MM.1S (cell line): ENCODE data around the gene SERPINA9.

Experiments used
- DNase-seq: peaks from one replicate; pipeline ENCODE4 v3.0.0-alpha.2; 2015
- H2AFZ ChIP-seq: fragments of 300-600 bp; sonication (generic); 2 replicates; pipeline ENCODE4 v1.6.0; 2016; ENCODE audit warnings: antibody characterized with exemption, low read length
- H3F3A ChIP-seq: fragments of 300-600 bp; sonication (generic); 2 replicates; pipeline ENCODE4 v1.6.1; 2016; ENCODE audit warnings: mild to moderate bottlenecking, antibody characterized with exemption, low read length, moderate library complexity, mixed read lengths; ENCODE audit not compliant: insufficient read depth
- H3K27ac ChIP-seq: fragments of 300-600 bp; sonication (generic); 2 replicates; pipeline ENCODE4 v1.5.1; 2016; ENCODE audit warnings: mild to moderate bottlenecking, low read length
- H3K27me3 ChIP-seq: fragments of 300-600 bp; sonication (generic); replicated peaks from 2 replicates; pipeline ENCODE4 v1.6.0; 2016; ENCODE audit warnings: low read length; ENCODE audit not compliant: insufficient read depth
- H3K36me3 ChIP-seq: fragments of 300-600 bp; sonication (generic); replicated peaks from 2 replicates; pipeline ENCODE4 v1.6.1; 2016; ENCODE audit warnings: mild to moderate bottlenecking, low read length, mixed read lengths; ENCODE audit not compliant: insufficient read depth
- H3K4me1 ChIP-seq: fragments of 300-600 bp; sonication (generic); 2 replicates; pipeline ENCODE4 v1.6.1; 2016; ENCODE audit warnings: low read length, mixed read lengths
- H3K4me2 ChIP-seq: fragments of 300-600 bp; sonication (generic); 2 replicates; pipeline ENCODE4 v1.6.0; 2016; ENCODE audit warnings: low read depth, low read length
- H3K4me3 ChIP-seq: fragments of 300-600 bp; sonication (generic); 2 replicates; pipeline ENCODE4 v1.5.1; 2016; ENCODE audit warnings: low read length, mixed read lengths
- H3K79me2 ChIP-seq: fragments of 300-600 bp; sonication (generic); 2 replicates; pipeline ENCODE4 v1.6.1; 2016; ENCODE audit warnings: mixed run types, low read length, mixed read lengths
- H3K9ac ChIP-seq: fragments of 300-600 bp; sonication (generic); 2 replicates; pipeline ENCODE4 v1.6.1; 2016; ENCODE audit warnings: low read length, mixed read lengths
- H3K9me2 ChIP-seq: fragments of 300-600 bp; sonication (generic); replicated peaks from 2 replicates; pipeline ENCODE4 v1.6.1; 2016; ENCODE audit warnings: mild to moderate bottlenecking, low read length, mixed read lengths; ENCODE audit not compliant: insufficient read depth
- H3K9me3 ChIP-seq: fragments of 300-600 bp; sonication (generic); replicated peaks from 2 replicates; pipeline ENCODE4 v1.6.1; 2016; ENCODE audit warnings: mild to moderate bottlenecking, low read length, mixed read lengths; ENCODE audit not compliant: insufficient read depth
- H4K20me1 ChIP-seq: fragments of 300-600 bp; sonication (generic); 2 replicates; pipeline ENCODE4 v1.6.1; 2016; ENCODE audit warnings: mild to moderate bottlenecking, low read length, moderate library complexity, mixed read lengths; ENCODE audit not compliant: insufficient read depth
- CTCF ChIP-seq: fragments of 300-600 bp; sonication (generic); IDR thresholded peaks from 2 replicates; pipeline ENCODE4 v1.5.1; 2016; ENCODE audit warnings: antibody characterized with exemption, low read length, mixed read lengths
- EZH2 ChIP-seq: fragments of 300-600 bp; sonication (generic); optimal IDR thresholded peaks from 2 replicates; pipeline ENCODE3; 2017; ENCODE audit warnings: low read depth, mild to moderate bottlenecking, antibody characterized with exemption, low read length, mixed read lengths
- EZH2phosphoT487 ChIP-seq: fragments of 300-600 bp; sonication (generic); IDR thresholded peaks from 2 replicates; pipeline ENCODE4 v1.6.1; 2018; ENCODE audit warnings: antibody characterized with exemption, low read length

Gene SERPINA9

GRCh38 chr14:94522115-94522724, 46.2 kb upstream of the SERPINA9 start:
- Histone ChIP-seq H3K4me3 (no peak overlapping the region), H3K9me2 (no peaks in the 10 kb centered on the region), H3K4me2 (no peak overlapping the region), H3K9ac (no peak overlapping the region), H2AFZ (no peak overlapping the region), H3K4me1 (no peaks in the 10 kb centered on the region), H3K36me3 (no peaks in the 10 kb centered on the region), H3F3A (no peaks in the 10 kb centered on the region), H4K20me1 (no peaks in the 10 kb centered on the region), H3K79me2 (no peaks in the 10 kb centered on the region), H3K27me3 (no peaks in the 10 kb centered on the region), H3K9me3 (no peaks in the 10 kb centered on the region), H3K27ac (no peak overlapping the region)
- TF ChIP-seq EZH2: no peak
- no peak for TF ChIP-seq CTCF
- TF ChIP-seq EZH2phosphoT487: no peak
- no peak for DNase-seq

DNA sequence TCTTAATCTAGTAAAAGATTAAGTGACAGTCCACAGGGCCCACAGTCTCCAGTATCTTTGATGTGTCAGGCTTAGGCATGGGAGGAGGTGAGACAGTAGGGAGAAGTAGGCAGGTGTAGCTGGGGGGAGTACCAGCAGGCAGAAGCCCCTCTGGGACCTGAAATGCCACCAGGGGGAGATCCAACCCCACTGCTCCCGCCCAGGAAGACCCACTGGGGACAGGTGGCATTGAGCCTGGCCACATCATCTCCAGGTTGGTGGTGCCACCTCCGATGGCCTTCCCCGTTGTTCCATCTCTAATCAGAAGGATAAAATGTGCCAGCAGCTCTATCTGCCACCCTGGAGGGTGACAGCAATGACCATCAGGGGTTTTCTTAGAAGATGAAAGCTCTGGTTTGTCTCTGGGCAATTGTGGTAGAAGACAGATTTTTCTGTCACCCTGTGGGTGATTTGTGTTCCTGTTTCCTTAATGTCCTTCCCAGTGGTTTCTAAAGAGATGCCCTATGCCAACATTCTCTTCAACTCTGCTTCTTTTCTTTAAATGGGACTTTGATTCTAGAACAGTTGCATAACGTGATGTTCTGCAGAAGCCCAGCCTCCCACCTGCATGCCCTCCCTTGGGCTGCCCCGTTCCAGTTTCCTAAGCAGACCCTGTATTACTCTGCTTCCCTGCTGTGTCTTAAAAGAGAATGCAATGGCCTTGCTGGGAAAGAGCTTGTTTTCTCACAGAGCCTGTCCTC, 45.5 kb upstream of the SERPINA9 start:
- Histone ChIP-seq H3K27ac (no peak overlapping the region), H2AFZ (no peak overlapping the region), H3K27me3 (no peaks in the 10 kb centered on the region), H3K4me1 (no peaks in the 10 kb centered on the region), H3K79me2 (no peaks in the 10 kb centered on the region), H3K9me2 (no peaks in the 10 kb centered on the region), H4K20me1 (no peaks in the 10 kb centered on the region), H3K9ac (no peak overlapping the region), H3K36me3 (no peaks in the 10 kb centered on the region), H3K4me2 (no peak overlapping the region), H3F3A (no peaks in the 10 kb centered on the region), H3K9me3 (no peaks in the 10 kb centered on the region), H3K4me3 (no peak overlapping the region)
- TF ChIP-seq EZH2 (no peak), CTCF (no peak), EZH2phosphoT487 (no peak)
- DNase-seq: no peak

- H3K79me2 ChIP-seq: no peaks in the 10 kb centered on the region
- H3K27me3 ChIP-seq: no peaks in the 10 kb centered on the region
- H3K4me3 ChIP-seq: no peak overlapping the region
- no peak overlapping the region for H2AFZ ChIP-seq
- DNase-seq: no peak
- no peaks in the 10 kb centered on the region for H3K9me2 ChIP-seq
- no peak overlapping the region for H3K9ac ChIP-seq
- H3K9me3 ChIP-seq: no peaks in the 10 kb centered on the region
- no peaks in the 10 kb centered on the region for H3K4me1 ChIP-seq
- no peak overlapping the region for H3K27ac ChIP-seq
- TF ChIP-seq EZH2phosphoT487: no peak
- TF ChIP-seq CTCF: no peak
- no peak for TF ChIP-seq EZH2
- H3K4me2 ChIP-seq: no peak overlapping the region
- H3F3A ChIP-seq: no peaks in the 10 kb centered on the region
- H4K20me1 ChIP-seq: no peaks in the 10 kb centered on the region
- H3K36me3 ChIP-seq: no peaks in the 10 kb centered on the region
These were observed 41.8 kb upstream of the SERPINA9 start for GRCh38 chr14:94517641-94518257.
